ENCODE data around the gene TGM2.

Gene TGM2

GRCh38 chr20:38200646-38201045 is 35.6 kb upstream of the TGM2 start:
- in situ Hi-C loops (cut with MboI; ENCODE audit: low sequenced_read_pairs), result loop anchor here (25.0 kb wide), 1 partner anchor 638 kb away; no protein-coding TSS in a partner anchor

- in situ Hi-C loops (cut with MboI; ENCODE audit: low sequenced_read_pairs), result loop anchor here (25.0 kb wide), 1 partner anchor 637 kb away; no protein-coding TSS in a partner anchor
Measured at GRCh38 chr20:38199501-38200390, 34.7 kb upstream of the TGM2 start.

GRCh38 chr20:38198238-38198861 is 33.3 kb upstream of the TGM2 start:
- in situ Hi-C loops (cut with MboI; ENCODE audit: low sequenced_read_pairs), result no loop called here

GRCh38 chr20:38197619-38198018 is 32.5 kb upstream of the TGM2 start:
- in situ Hi-C loops (cut with MboI; ENCODE audit: low sequenced_read_pairs), result no loop called here

- in situ Hi-C loops (cut with MboI; ENCODE audit: low sequenced_read_pairs), result no loop called here
Measured at GRCh38 chr20:38197217-38197616, 32.1 kb upstream of the TGM2 start.

- in situ Hi-C loops (cut with MboI; ENCODE audit: low sequenced_read_pairs), result no loop called here
Measured at GRCh38 chr20:38196592-38196991, 31.5 kb upstream of the TGM2 start.

GRCh38 chr20:38196076-38196475 is 31.0 kb upstream of the TGM2 start:
- in situ Hi-C loops (cut with MboI; ENCODE audit: low sequenced_read_pairs), result no loop called here

- in situ Hi-C loops (cut with MboI; ENCODE audit: low sequenced_read_pairs), result no loop called here
Measured at GRCh38 chr20:38195521-38195920, 30.5 kb upstream of the TGM2 start.

- in situ Hi-C loops (cut with MboI; ENCODE audit: low sequenced_read_pairs), result no loop called here
Measured at GRCh38 chr20:38194971-38195504, 30.0 kb upstream of the TGM2 start.

- in situ Hi-C loops (cut with MboI; ENCODE audit: low sequenced_read_pairs), result no loop called here
Measured at GRCh38 chr20:38193586-38194105, 28.6 kb upstream of the TGM2 start.

GRCh38 chr20:38192323-38192885 is 27.3 kb upstream of the TGM2 start:
- in situ Hi-C loops (cut with MboI; ENCODE audit: low sequenced_read_pairs), result no loop called here

GRCh38 chr20:38191654-38192053 is 26.6 kb upstream of the TGM2 start:
- in situ Hi-C loops (cut with MboI; ENCODE audit: low sequenced_read_pairs), result no loop called here

- in situ Hi-C loops (cut with MboI; ENCODE audit: low sequenced_read_pairs), result no loop called here
Measured at GRCh38 chr20:38190936-38191371, 25.9 kb upstream of the TGM2 start.

- in situ Hi-C loops (cut with MboI; ENCODE audit: low sequenced_read_pairs), result no loop called here
Measured at GRCh38 chr20:38190166-38190565, 25.1 kb upstream of the TGM2 start.

GRCh38 chr20:38187517-38187916 is 22.4 kb upstream of the TGM2 start:
- in situ Hi-C loops (cut with MboI; ENCODE audit: low sequenced_read_pairs), result no loop called here

GRCh38 chr20:38186788-38187221 is 21.7 kb upstream of the TGM2 start:
- in situ Hi-C loops (cut with MboI; ENCODE audit: low sequenced_read_pairs), result no loop called here

GRCh38 chr20:38184101-38184500 is 19.0 kb upstream of the TGM2 start:
- in situ Hi-C loops (cut with MboI; ENCODE audit: low sequenced_read_pairs), result no loop called here

GRCh38 chr20:38181971-38182370 is 16.9 kb upstream of the TGM2 start:
- in situ Hi-C loops (cut with MboI; ENCODE audit: low sequenced_read_pairs), result no loop called here

- in situ Hi-C loops (cut with MboI; ENCODE audit: low sequenced_read_pairs), result no loop called here
Measured at GRCh38 chr20:38181207-38181801, 16.2 kb upstream of the TGM2 start.

- in situ Hi-C loops (cut with MboI; ENCODE audit: low sequenced_read_pairs), result no loop called here
Measured at GRCh38 chr20:38180781-38181180, 15.7 kb upstream of the TGM2 start.

GRCh38 chr20:38179846-38180245 is 14.8 kb upstream of the TGM2 start:
- in situ Hi-C loops (cut with MboI; ENCODE audit: low sequenced_read_pairs), result no loop called here
